ENCODE measurements around the gene WDR62.
"Not testable (repeated sequence)": the region's sequence is repeated elsewhere in the genome, so short reads cannot be mapped to it uniquely, and the experiment has no call there.

WDR62 gene

GRCh38 chr19:36032251-36033104 lies 22.2 kb upstream of the WDR62 start, which contains the start of gene CLIP3:
Gene CLIP3, minus strand, starts transcription at chr19:36032873. Its CDS starts 516 bp downstream, at chr19:36032357.
- in situ Hi-C loops (cut with MboI; ENCODE audit: low sequenced_read_pairs): no loop called here

GRCh38 chr19:36040495-36040894 lies 14.2 kb upstream of the WDR62 start:
- in situ Hi-C loops (cut with MboI; ENCODE audit: low sequenced_read_pairs): no loop called here

- in situ Hi-C loops (cut with MboI; ENCODE audit: low sequenced_read_pairs): not testable (repeated sequence)
Measured at GRCh38 chr19:36041092-36041491, 13.6 kb upstream of the WDR62 start.

- in situ Hi-C loops (cut with MboI; ENCODE audit: low sequenced_read_pairs): no loop called here
Measured at GRCh38 chr19:36041831-36042230, 12.9 kb upstream of the WDR62 start.

- in situ Hi-C loops (cut with MboI; ENCODE audit: low sequenced_read_pairs): no loop called here
Measured at GRCh38 chr19:36043952-36044351, 10.7 kb upstream of the WDR62 start.

GRCh38 chr19:36046443-36047050 lies 8.2 kb upstream of the WDR62 start:
- in situ Hi-C loops (cut with MboI; ENCODE audit: low sequenced_read_pairs): no loop called here

GRCh38 chr19:36047835-36048234 lies 6.9 kb upstream of the WDR62 start:
- in situ Hi-C loops (cut with MboI; ENCODE audit: low sequenced_read_pairs): no loop called here

GRCh38 chr19:36049080-36049698 lies 5.5 kb upstream of the WDR62 start:
- in situ Hi-C loops (cut with MboI; ENCODE audit: low sequenced_read_pairs): no loop called here

- in situ Hi-C loops (cut with MboI; ENCODE audit: low sequenced_read_pairs): no loop called here
Measured at GRCh38 chr19:36051236-36051635, 3.5 kb upstream of the WDR62 start.

- in situ Hi-C loops (cut with MboI; ENCODE audit: low sequenced_read_pairs): no loop called here
Measured at GRCh38 chr19:36051637-36052036, 3.1 kb upstream of the WDR62 start.

GRCh38 chr19:36054119-36054732 lies 471 bp upstream of the WDR62 start, which contains the start of gene THAP8:
Gene THAP8, minus strand, starts transcription at chr19:36054285. Its CDS starts 68 bp downstream, at chr19:36054217.
- in situ Hi-C loops (cut with MboI; ENCODE audit: low sequenced_read_pairs): no loop called here

GRCh38 chr19:36058481-36059179 lies 3.9 kb downstream of the WDR62 start:
- in situ Hi-C loops (cut with MboI; ENCODE audit: low sequenced_read_pairs): no loop called here

- in situ Hi-C loops (cut with MboI; ENCODE audit: low sequenced_read_pairs): no loop called here
Measured at GRCh38 chr19:36059180-36059910, 4.6 kb downstream of the WDR62 start.

- in situ Hi-C loops (cut with MboI; ENCODE audit: low sequenced_read_pairs): no loop called here
Measured at GRCh38 chr19:36060430-36060829, 5.7 kb downstream of the WDR62 start.

- in situ Hi-C loops (cut with MboI; ENCODE audit: low sequenced_read_pairs): no loop called here
Measured at GRCh38 chr19:36061367-36061766, 6.7 kb downstream of the WDR62 start.

- in situ Hi-C loops (cut with MboI; ENCODE audit: low sequenced_read_pairs): no loop called here
Measured at GRCh38 chr19:36064826-36065225, 10.1 kb downstream of the WDR62 start.

- in situ Hi-C loops (cut with MboI; ENCODE audit: low sequenced_read_pairs): no loop called here
Measured at GRCh38 chr19:36067681-36068080, 13.0 kb downstream of the WDR62 start.

- in situ Hi-C loops (cut with MboI; ENCODE audit: low sequenced_read_pairs): not testable (repeated sequence)
Measured at GRCh38 chr19:36068810-36069499, 14.3 kb downstream of the WDR62 start.

- in situ Hi-C loops (cut with MboI; ENCODE audit: low sequenced_read_pairs): no loop called here
Measured at GRCh38 chr19:36072081-36072480, 17.4 kb downstream of the WDR62 start.
